ENCODE results near the gene GNAS. TPM values are rescaled to one million over a fixed set of nuclear protein-coding genes. Genes with fewer than 3 reads are reported as not detected.

Gene GNAS
- total RNA-seq, 4 donors from 2014 or later: 513 to 854 (median 781) TPM

DNA sequence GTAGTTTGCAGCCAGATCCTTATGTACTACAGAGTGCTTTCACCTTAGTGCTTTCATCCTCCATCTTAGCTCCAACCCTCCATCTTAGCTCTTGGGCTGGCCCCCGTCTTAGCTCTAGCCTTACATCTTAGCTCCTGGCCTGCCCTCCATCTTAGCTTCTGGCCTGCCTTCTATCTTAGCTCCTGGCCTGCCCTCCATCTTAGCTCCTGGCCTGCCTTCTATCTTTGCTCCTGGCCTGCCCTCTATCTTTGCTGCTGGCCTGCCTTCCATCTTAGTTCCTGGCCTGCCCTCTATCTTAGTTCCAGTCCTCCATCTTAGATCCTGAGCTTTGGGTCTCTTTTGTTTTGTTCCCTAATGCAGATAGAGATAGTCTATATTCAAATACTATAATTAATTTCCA lies 22.0 kb downstream of the GNAS start:
- Histone ChIP-seq H3K4me1 (no peaks in the 10 kb centered on the region), H3K4me3 (no peak overlapping the region), H3K9me3 (no peaks in the 10 kb centered on the region), H3K27me3 (peaks cover 0 to 6% (median 0%) of the 10 kb centered on the region in 3 donors), H3K36me3 (no peaks in the 10 kb centered on the region), H3K27ac (no peak overlapping the region)
- intact Hi-C loops (cut with DNase I; ENCODE audit: low total_unique reads): loop anchor here (5.0 kb wide), 2 partner anchors 168 to 278 kb away; partner anchors contain the start of gene PRELID3B
- DNase-seq (no peak), ATAC-seq (no peak)
- in situ Hi-C loops (cut with MboI; ENCODE audit: low sequenced_read_pairs in 4 of 4): loop anchor here (5.0 to 25.0 kb wide), 6 partner anchors 108 to 637 kb away; partner anchors contain the start of genes ANKRD60 (in 1 of the 4) and NELFCD (in 1 of the 4)
- no peak for TF ChIP-seq POLR2A (IDR thresholded peaks at IDR 0.05)
- TF ChIP-seq, protein P1, sequence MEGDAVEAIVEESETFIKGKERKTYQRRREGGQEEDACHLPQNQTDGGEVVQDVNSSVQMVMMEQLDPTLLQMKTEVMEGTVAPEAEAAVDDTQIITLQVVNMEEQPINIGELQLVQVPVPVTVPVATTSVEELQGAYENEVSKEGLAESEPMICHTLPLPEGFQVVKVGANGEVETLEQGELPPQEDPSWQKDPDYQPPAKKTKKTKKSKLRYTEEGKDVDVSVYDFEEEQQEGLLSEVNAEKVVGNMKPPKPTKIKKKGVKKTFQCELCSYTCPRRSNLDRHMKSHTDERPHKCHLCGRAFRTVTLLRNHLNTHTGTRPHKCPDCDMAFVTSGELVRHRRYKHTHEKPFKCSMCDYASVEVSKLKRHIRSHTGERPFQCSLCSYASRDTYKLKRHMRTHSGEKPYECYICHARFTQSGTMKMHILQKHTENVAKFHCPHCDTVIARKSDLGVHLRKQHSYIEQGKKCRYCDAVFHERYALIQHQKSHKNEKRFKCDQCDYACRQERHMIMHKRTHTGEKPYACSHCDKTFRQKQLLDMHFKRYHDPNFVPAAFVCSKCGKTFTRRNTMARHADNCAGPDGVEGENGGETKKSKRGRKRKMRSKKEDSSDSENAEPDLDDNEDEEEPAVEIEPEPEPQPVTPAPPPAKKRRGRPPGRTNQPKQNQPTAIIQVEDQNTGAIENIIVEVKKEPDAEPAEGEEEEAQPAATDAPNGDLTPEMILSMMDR (IDR thresholded peaks at IDR 0.05 in 4 of 5, conservative IDR thresholded peaks at IDR 0.05 in 1 of 5): no peak

DNA sequence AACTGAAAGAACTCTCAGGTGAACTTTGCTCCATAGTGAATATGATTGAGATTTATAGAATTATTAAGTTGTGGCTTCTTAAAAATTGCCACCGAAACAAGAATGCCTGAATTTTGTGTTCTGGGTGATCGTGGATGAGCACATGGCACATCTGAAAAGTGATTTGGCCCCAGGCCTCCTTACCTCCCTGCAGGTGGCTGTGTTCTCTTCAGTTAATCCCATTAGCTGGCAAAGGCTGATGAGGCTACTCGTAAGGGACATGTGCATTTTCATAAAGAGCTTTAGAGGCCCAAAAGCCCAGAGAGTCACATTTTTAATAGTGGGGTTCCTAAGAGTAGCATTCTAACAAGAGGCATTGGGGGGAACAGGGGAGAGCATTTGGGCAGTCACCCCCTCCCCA lies 22.6 kb downstream of the GNAS start:
- DNase-seq: no peak

DNA sequence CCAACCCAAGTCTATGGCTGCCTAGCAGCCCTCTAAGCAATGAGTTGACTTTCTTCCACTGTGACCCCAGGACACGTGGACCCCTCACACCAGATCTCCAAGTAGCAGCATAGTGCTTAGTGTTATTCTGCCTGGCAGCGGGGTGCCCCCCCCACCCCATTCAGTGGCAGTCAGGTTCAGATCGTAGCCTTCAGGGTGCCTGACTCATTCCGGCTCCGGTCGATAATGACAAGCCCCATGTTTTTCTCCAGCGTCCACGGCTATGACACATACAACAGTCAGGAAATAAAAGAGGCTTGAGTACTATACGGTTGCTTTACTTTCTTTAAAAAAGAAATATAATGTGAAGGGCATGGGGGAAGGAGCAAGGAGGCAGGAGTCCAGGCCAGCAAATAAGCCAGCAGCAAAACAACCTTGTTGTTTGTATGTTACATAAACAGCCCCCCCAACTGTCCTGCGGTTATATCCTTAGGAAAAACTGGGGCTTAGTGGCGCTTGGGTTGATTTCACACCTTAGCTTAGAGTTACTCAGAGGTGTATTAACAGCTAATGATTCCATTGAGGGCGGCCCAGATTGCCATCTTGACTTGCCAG lies 23.1 kb downstream of the GNAS start:
- in situ Hi-C loops (cut with MboI; ENCODE audit: low sequenced_read_pairs in 4 of 4) (loop anchor here in 1 of 4 donors (10.0 to 25.0 kb wide), 2 partner anchors 112 to 349 kb away; partner anchors contain the start of gene NELFCD), intact Hi-C loops (cut with DNase I; ENCODE audit: low total_unique reads) (no loop called here)
- TF ChIP-seq, protein P1 (IDR thresholded peaks at IDR 0.05 in 4 of 5, conservative IDR thresholded peaks at IDR 0.05 in 1 of 5): no peak
- no peak for TF ChIP-seq POLR2A (IDR thresholded peaks at IDR 0.05)
- no peaks in the 10 kb centered on the region for H3K36me3 ChIP-seq
- ATAC-seq (no peak), DNase-seq (no peak)
- no peaks in the 10 kb centered on the region for H3K4me1 ChIP-seq
- no peak overlapping the region for H3K27ac ChIP-seq
- no peak overlapping the region for H3K4me3 ChIP-seq
- no peaks in the 10 kb centered on the region for H3K9me3 ChIP-seq
- H3K27me3 ChIP-seq: peaks cover 0 to 12% (median 0%) of the 10 kb centered on the region in 3 donors

More for the DNA sequence above, 22.6 kb downstream of the GNAS start:
- no peak for ATAC-seq
- in situ Hi-C loops (cut with MboI; ENCODE audit: low sequenced_read_pairs in 4 of 4): loop anchor here in 1 of 4 donors (10.0 to 25.0 kb wide), 2 partner anchors 112 to 350 kb away; partner anchors contain the start of gene NELFCD
- Histone ChIP-seq H3K27me3 (peaks cover 0 to 11% (median 0%) of the 10 kb centered on the region in 3 donors), H3K36me3 (no peaks in the 10 kb centered on the region), H3K9me3 (no peaks in the 10 kb centered on the region), H3K4me3 (no peak overlapping the region), H3K4me1 (no peaks in the 10 kb centered on the region), H3K27ac (no peak overlapping the region)
- TF ChIP-seq POLR2A (IDR thresholded peaks at IDR 0.05): no peak
- TF ChIP-seq, protein P1 (IDR thresholded peaks at IDR 0.05 in 4 of 5, conservative IDR thresholded peaks at IDR 0.05 in 1 of 5): no peak
- intact Hi-C loops (cut with DNase I; ENCODE audit: low total_unique reads): no loop called here

DNA sequence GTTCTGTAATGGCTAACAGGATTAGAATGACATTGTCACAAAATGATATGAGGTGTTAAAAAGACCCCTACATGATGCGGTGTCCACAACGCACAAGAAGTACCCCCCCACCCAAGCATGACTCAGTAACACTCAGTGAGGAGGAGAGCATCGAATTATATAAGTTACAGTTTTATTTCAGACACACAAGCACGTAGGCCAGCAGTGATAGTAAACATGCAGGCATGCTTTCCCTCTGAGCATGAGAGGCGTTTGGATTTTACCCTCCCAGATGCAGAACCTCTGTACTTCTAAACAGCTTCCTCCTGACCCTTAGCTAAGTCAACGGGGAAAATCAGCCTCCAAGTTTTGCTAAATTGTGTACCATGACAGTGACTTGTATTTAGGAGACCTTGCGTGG lies 23.9 kb downstream of the GNAS start:
- intact Hi-C loops (cut with DNase I; ENCODE audit: low total_unique reads): no loop called here
- H3K27me3 ChIP-seq: peaks cover 0 to 12% (median 0%) of the 10 kb centered on the region in 3 donors
- H3K4me3 ChIP-seq: no peak overlapping the region
- ATAC-seq (no peak), DNase-seq (no peak)
- no peak overlapping the region for H3K27ac ChIP-seq
- no peaks in the 10 kb centered on the region for H3K9me3 ChIP-seq
- no peak for TF ChIP-seq POLR2A (IDR thresholded peaks at IDR 0.05)
- TF ChIP-seq, protein P1 (IDR thresholded peaks at IDR 0.05 in 4 of 5, conservative IDR thresholded peaks at IDR 0.05 in 1 of 5): no peak
- peaks cover under 1% of the 10 kb centered on the region in 2 donors for H3K4me1 ChIP-seq
- in situ Hi-C loops (cut with MboI; ENCODE audit: low sequenced_read_pairs in 4 of 4): loop anchor here in 1 of 4 donors (10.0 to 25.0 kb wide), 2 partner anchors 111 to 348 kb away; partner anchors contain the start of gene NELFCD
- H3K36me3 ChIP-seq: no peaks in the 10 kb centered on the region
